ENCODE measurements around the gene TNPO3.
"Not testable (repeated sequence)": the region's sequence is repeated elsewhere in the genome, so short reads cannot be mapped to it uniquely, and the experiment has no call there.

Gene TNPO3

DNA sequence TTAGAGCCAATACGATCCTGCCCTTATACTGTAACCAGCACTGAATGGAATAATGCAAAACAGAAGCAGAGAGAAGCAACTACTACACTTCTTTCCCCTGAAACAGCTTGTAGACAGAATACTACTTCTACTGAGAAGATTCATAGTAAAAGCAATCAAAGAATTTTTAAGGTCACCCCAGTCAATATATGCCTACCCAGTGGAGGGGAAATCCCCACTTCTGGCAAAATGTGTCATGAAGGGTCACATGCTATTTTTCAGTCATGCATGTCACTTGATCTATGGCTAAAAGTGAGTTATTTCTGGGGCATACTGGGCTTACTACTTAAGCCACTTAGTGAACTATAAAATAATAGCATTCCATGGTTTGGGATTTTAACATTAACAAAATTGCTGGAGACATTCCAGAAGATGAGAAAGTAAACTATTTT, 91.6 kb downstream of the TNPO3 start:
- in situ Hi-C loops (cut with MboI; ENCODE audit: low sequenced_read_pairs) = no loop called here

DNA sequence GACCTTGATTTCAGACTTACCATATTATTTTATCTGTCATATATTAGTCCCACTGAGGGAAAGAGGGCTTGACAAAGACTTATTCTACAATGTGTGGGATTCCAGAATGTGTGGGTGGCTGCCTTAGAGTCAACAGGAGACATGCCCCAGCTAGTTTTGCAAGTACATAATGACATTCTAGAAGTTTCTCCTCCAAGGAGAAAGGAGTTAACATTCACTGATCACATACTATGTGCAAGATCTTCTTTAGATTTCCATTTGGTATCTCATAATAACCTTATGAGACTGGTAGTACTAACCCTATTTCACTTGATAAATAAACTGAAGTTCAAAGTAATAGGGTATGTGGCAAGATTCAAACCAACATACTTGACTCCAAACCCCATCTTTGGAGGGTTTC, 92.0 kb downstream of the TNPO3 start:
- in situ Hi-C loops (cut with MboI; ENCODE audit: low sequenced_read_pairs) = no loop called here

- in situ Hi-C loops (cut with MboI; ENCODE audit: low sequenced_read_pairs) = no loop called here
Observed at GRCh38 chr7:128961030-128961659, 93.8 kb downstream of the TNPO3 start.

DNA sequence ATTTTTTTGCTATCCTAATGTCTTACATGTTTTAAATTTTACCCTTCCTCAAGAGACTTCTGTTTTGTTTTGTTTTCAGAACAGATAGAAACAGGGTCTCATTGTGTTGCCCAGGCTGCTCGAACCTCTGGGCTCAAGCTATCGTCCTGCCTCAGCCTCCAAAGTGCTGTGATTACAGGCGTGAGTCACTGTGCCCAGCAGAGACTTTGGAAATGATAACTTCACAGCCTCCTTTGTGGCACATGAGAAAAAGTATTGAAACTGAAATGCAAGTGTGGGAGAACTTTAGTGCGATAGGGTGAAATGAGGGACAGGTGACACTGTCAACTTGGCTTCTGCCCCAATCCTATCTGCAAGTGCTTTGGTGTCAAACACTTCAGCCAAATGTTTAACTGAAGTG, 95.6 kb downstream of the TNPO3 start:
- in situ Hi-C loops (cut with MboI; ENCODE audit: low sequenced_read_pairs) = no loop called here

- in situ Hi-C loops (cut with MboI; ENCODE audit: low sequenced_read_pairs) = no loop called here
Observed at GRCh38 chr7:128955981-128956380, 98.9 kb downstream of the TNPO3 start.

- in situ Hi-C loops (cut with MboI; ENCODE audit: low sequenced_read_pairs) = no loop called here
Observed at GRCh38 chr7:128954830-128955802, 99.8 kb downstream of the TNPO3 start.

DNA sequence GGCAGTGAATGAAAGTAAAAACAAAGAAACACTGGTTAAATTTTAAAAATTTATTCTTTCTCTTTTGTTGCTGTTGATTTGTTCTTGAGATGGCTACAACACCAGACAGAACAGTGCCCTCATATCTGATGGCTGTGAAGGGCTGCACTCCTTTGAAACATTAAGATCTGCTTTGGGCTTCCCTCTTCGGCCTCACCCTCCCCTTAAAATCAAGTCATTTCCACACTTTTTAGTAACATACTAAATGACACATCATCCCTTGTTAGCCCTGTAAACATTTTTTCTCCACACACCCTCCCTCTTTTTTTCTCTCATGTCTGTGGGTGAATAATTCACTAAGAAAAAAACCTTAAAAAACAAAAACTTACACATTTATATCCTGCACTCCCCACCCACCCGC, 100.8 kb downstream of the TNPO3 start:
- in situ Hi-C loops (cut with MboI; ENCODE audit: low sequenced_read_pairs) = no loop called here

DNA sequence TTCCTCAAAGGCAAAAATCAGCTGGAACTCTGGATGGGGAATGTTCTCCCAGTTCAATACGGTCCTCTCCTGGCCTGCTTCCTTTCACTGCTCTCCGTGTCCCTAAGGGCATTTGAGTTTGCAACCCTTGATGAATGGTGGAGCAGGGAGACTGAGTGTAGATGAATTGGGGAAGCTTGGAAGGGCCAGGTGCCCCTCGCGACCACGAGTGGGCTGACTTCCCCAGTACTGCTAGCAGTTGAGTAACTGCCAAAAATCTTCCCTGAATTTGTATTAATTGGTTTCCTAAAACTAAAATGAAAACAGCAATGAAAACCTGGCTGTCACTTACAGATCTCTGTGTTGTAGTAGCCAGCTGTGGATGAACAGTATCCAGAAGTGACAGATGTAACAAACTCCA, 103.6 kb downstream of the TNPO3 start:
- in situ Hi-C loops (cut with MboI; ENCODE audit: low sequenced_read_pairs) = no loop called here

GRCh38 chr7:128948976-128949760, 105.7 kb downstream of the TNPO3 start:
- in situ Hi-C loops (cut with MboI; ENCODE audit: low sequenced_read_pairs) = no loop called here

- in situ Hi-C loops (cut with MboI; ENCODE audit: low sequenced_read_pairs) = no loop called here
Observed at GRCh38 chr7:128948312-128948973, 106.5 kb downstream of the TNPO3 start.

- in situ Hi-C loops (cut with MboI; ENCODE audit: low sequenced_read_pairs) = no loop called here
Observed at GRCh38 chr7:128947854-128948253, 107.1 kb downstream of the TNPO3 start.

GRCh38 chr7:128946936-128947830, 107.7 kb downstream of the TNPO3 start:
- in situ Hi-C loops (cut with MboI; ENCODE audit: low sequenced_read_pairs) = no loop called here

DNA sequence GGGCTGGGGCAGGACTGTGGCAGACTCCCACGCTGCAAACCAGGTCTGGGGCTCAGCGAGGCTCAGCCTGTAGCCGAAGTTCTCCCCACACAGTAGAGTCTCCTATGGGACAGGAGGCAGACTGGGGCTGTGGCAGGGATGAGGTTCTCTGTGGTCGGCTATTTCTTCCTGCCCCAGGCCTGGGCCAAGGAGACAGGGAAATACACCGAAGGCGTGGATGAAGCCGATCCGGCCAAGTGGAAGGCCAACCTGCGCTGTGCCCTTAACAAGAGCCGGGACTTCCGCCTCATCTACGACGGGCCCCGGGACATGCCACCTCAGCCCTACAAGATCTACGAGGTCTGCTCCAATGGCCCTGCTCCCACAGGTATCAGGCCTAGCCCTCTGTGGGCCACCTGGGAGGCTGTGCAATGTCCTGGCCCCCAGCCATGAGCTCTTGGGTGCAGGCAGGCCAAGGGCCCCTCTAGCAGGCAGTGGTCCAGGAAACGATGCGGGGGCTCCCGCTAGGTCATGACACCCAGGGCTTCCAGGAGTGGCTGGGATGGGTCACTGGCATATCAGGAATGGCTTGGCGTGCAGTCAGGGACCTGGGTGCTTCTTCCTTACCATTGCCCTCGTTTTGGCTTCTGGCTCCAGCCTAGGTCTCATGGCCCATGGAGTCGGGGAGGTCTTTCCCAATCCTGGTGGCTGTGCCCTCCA, 109.1 kb downstream of the TNPO3 start:
- in situ Hi-C loops (cut with MboI; ENCODE audit: low sequenced_read_pairs) = no loop called here

- in situ Hi-C loops (cut with MboI; ENCODE audit: low sequenced_read_pairs) = no loop called here
Observed at GRCh38 chr7:128944487-128945236, 110.2 kb downstream of the TNPO3 start.

- in situ Hi-C loops (cut with MboI; ENCODE audit: low sequenced_read_pairs) = not testable (repeated sequence)
Observed at GRCh38 chr7:128943251-128943650, 111.7 kb downstream of the TNPO3 start.

GRCh38 chr7:128941946-128942526, 112.9 kb downstream of the TNPO3 start:
- in situ Hi-C loops (cut with MboI; ENCODE audit: low sequenced_read_pairs) = no loop called here

GRCh38 chr7:128941323-128941890, 113.5 kb downstream of the TNPO3 start:
- in situ Hi-C loops (cut with MboI; ENCODE audit: low sequenced_read_pairs) = no loop called here
